ENCODE data around the gene SS18L1.

SS18L1 gene

DNA sequence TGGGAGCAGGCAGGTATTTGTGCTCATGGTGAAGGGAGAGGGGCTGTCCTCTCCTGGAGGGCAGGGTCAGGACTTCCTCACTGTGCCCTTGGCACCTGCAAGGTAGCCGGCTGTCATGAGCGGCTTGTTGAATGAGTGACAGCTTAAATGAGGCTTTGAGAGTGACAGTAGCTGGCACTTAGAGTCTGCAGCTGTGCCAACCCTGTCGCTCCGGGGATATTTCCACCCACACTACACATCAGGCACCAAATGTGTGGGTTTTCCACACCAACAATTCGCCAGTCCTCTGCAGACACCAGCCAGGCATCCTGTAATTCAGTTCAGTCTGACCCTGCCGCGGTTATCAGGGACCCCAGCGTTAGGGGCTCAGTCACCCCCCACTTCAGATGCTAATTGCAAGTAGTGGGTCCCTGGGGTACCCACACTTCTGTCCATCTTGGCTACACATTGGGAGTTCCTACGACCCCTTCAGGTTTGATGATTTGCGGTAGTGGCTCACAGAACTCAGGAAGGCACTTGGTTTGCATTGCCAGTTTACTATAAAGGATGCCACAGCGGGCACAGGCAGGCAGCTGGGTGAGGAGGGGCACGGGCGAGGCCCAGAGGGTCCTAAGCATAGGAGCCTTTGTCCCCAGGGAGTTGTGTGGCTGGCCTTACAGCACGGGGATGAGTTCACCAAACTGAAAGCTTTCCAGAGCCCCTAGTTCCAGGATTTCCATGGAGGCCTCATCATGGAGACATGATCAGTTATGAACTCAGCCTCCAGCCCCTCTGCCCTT is 48.4 kb downstream of the SS18L1 start:
- Histone ChIP-seq H3K36me3 (ENCODE audit: insufficient read depth, low read length) (peaks cover 18% of the 10 kb centered on the region; the same call in 1 of the 2 replicates), H3K27me3 (ENCODE audit: insufficient read depth, low read length) (no peaks in the 10 kb centered on the region), H3K27ac (ENCODE audit: low read depth, low read length) (no peak overlapping the region), H3K4me3 (ENCODE audit: low read length) (no peak overlapping the region), H3K9me3 (ENCODE audit: insufficient read depth, low read depth, low read length) (no peaks in the 10 kb centered on the region), H3K4me1 (ENCODE audit: insufficient read depth, low read length) (no peaks in the 10 kb centered on the region), H3K9ac (ENCODE audit: low read depth, low read length) (no peak overlapping the region)
- 93% methylated on average over 14 of the region's 14 CpGs for WGBS

DNA sequence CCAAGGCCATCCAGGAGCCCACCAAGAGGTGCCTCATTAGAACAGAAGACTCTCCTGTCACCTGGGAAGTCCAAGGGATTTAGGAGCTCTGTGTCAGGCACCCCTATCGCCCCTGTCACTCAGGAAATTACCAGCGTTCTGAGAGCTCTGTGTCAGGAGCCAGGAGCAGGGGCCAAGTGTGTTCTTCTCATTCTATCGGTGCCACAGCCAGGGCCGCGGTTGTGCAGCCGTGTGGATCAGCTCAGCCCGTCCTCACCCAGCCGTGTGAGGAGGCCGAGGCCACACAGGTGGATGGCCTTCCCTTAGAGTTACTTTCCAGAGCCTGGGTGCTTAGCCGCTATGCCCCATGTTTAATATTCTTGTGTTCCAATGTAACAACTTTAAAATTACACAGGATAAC is 49.1 kb downstream of the SS18L1 start:
- H3K36me3 ChIP-seq (ENCODE audit: insufficient read depth, low read length), result peaks cover 23% of the 10 kb centered on the region
- 93% methylated on average over 9 of the region's 10 CpGs for WGBS

DNA sequence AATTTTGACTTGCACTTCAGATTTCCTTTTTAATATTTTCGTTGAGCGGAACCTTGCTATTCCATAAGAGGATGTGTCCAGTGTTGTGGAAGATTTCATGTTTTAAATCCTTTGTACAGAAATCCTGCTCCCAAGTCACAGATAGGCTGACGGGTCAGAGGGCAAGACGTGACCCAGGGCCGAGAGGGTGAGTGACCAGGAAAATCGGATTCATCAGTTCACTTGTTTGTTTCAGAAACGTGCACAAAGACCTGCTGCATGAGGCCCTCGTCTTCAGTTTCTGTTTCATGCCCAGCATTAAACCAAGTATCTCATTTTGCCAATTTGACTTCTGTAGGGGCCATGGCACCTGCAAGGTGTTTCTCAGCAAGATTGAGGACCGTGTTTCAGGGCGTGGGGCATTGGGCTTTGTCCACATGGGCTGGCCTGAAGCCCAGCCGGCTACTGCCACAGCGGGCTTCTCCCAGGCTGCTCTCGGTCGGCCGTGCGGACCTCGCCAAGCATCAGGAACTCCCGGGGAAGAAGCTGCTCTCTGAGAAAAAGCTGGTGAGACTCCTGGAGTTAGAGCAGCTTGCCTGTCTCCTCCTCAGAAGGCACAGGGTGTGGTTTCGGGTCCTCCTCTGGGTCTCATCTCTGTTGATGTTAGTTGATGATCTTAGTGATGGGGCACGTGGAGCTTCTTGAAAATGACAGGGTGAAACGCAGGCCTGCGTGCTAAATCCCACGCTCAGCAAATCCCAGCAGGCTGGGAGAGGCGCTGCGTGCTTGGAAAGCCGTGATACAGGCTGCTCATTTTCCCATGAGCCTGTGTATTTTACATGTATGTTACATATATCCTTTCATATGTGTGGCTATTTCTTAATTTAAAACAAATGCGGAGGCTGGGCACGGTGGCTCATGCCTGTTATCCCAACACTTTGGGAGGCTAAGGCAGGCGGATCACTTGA is 49.8 kb downstream of the SS18L1 start:
- H3K36me3 ChIP-seq (ENCODE audit: insufficient read depth, low read length), result peaks cover 30% of the 10 kb centered on the region
- WGBS, result 93% methylated on average over 29 of the region's 29 CpGs
- no peaks in the 10 kb centered on the region for H3K9me3 ChIP-seq (ENCODE audit: insufficient read depth, low read depth, low read length)

More for the DNA sequence above, 49.1 kb downstream of the SS18L1 start:
- Histone ChIP-seq H3K9me3 (ENCODE audit: insufficient read depth, low read depth, low read length) (no peaks in the 10 kb centered on the region), H3K27ac (ENCODE audit: low read depth, low read length) (no peak overlapping the region), H3K4me1 (ENCODE audit: insufficient read depth, low read length) (no peaks in the 10 kb centered on the region), H3K9ac (ENCODE audit: low read depth, low read length) (no peak overlapping the region), H3K27me3 (ENCODE audit: insufficient read depth, low read length) (no peaks in the 10 kb centered on the region), H3K4me3 (ENCODE audit: low read length) (no peak overlapping the region)

DNA sequence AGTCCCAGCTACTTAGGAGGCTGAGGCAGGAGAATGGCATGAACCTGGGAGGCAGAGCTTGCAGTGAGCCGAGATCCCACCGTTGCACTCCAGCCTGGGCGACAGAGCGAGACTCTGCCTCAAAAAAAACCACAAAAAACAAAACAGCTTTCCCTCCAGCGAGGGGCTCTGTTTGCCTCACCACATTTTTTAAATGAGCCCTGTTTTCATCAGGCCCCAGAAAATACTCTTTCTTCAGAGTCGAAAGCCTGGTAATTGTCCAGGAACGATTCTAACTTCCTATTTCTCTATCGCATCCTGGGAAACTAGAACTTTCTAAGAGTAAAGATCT is 51.5 kb downstream of the SS18L1 start:
- no peaks in the 10 kb centered on the region for H3K4me1 ChIP-seq (ENCODE audit: insufficient read depth, low read length)
- no peaks in the 10 kb centered on the region for H3K27me3 ChIP-seq (ENCODE audit: insufficient read depth, low read length)
- H3K27ac ChIP-seq (ENCODE audit: low read depth, low read length), result no peak overlapping the region
- no peaks in the 10 kb centered on the region for H3K9me3 ChIP-seq (ENCODE audit: insufficient read depth, low read depth, low read length)
- 84% methylated on average over 7 of the region's 8 CpGs for WGBS
- H3K36me3 ChIP-seq (ENCODE audit: insufficient read depth, low read length), result peaks cover 35% of the 10 kb centered on the region
- no peak overlapping the region for H3K9ac ChIP-seq (ENCODE audit: low read depth, low read length)
- no peak overlapping the region for H3K4me3 ChIP-seq (ENCODE audit: low read length)

More for the DNA sequence above, 49.8 kb downstream of the SS18L1 start:
- Histone ChIP-seq H3K27ac (ENCODE audit: low read depth, low read length) (no peak overlapping the region), H3K4me3 (ENCODE audit: low read length) (no peak overlapping the region), H3K27me3 (ENCODE audit: insufficient read depth, low read length) (no peaks in the 10 kb centered on the region), H3K9ac (ENCODE audit: low read depth, low read length) (no peak overlapping the region), H3K4me1 (ENCODE audit: insufficient read depth, low read length) (no peaks in the 10 kb centered on the region)

DNA sequence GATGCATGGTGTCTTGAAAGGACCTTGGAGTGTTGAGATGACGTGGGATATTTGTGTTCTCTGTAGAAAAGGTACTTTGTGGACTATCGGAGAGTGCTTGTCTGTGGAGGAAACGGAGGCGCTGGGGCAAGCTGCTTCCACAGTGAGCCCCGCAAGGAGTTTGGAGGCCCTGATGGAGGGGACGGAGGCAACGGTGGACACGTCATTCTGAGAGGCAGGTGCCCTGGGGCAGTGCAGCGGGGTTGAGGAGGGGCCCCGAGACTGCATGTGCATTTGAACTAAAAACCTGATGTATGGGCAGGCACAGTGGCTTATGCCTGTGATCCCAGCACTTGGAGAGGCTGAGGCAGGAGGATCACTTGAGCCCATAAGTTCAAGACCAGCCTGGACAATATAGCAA is 52.2 kb downstream of the SS18L1 start:
- Histone ChIP-seq H3K9ac (ENCODE audit: low read depth, low read length) (no peak overlapping the region), H3K27me3 (ENCODE audit: insufficient read depth, low read length) (no peaks in the 10 kb centered on the region), H3K4me1 (ENCODE audit: insufficient read depth, low read length) (no peaks in the 10 kb centered on the region), H3K36me3 (ENCODE audit: insufficient read depth, low read length) (peaks cover 38% of the 10 kb centered on the region), H3K27ac (ENCODE audit: low read depth, low read length) (no peak overlapping the region), H3K4me3 (ENCODE audit: low read length) (no peak overlapping the region), H3K9me3 (ENCODE audit: insufficient read depth, low read depth, low read length) (no peaks in the 10 kb centered on the region)
- WGBS, result 96% methylated on average over 10 of the region's 10 CpGs

DNA sequence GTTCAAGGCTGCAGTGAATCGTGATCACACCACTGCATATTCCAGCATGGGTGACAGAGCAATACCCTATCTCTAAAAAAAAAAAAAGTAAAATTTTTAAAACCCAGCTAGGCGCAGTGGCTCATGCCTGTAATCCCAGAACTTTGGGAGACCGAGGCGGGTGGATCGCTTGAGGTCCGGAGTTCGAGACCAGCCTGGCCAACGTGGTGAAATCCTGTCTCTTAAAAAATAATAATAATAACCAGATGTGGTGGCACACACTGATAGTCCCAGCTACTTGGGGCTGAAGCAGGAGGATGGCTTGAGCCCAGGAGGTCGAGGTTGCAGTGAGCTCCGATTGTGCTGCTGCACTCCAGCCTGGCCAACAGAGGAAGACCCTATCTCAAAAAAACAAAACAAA is 52.7 kb downstream of the SS18L1 start:
- H3K27ac ChIP-seq (ENCODE audit: low read depth, low read length), result no peak overlapping the region
- peaks cover 42% of the 10 kb centered on the region for H3K36me3 ChIP-seq (ENCODE audit: insufficient read depth, low read length)
- H3K27me3 ChIP-seq (ENCODE audit: insufficient read depth, low read length), result no peaks in the 10 kb centered on the region
- no peaks in the 10 kb centered on the region for H3K9me3 ChIP-seq (ENCODE audit: insufficient read depth, low read depth, low read length)
- H3K4me3 ChIP-seq (ENCODE audit: low read length), result no peak overlapping the region
- H3K4me1 ChIP-seq (ENCODE audit: insufficient read depth, low read length), result no peaks in the 10 kb centered on the region
- WGBS, result 96% methylated on average over 10 of the region's 10 CpGs
- no peak overlapping the region for H3K9ac ChIP-seq (ENCODE audit: low read depth, low read length)

DNA sequence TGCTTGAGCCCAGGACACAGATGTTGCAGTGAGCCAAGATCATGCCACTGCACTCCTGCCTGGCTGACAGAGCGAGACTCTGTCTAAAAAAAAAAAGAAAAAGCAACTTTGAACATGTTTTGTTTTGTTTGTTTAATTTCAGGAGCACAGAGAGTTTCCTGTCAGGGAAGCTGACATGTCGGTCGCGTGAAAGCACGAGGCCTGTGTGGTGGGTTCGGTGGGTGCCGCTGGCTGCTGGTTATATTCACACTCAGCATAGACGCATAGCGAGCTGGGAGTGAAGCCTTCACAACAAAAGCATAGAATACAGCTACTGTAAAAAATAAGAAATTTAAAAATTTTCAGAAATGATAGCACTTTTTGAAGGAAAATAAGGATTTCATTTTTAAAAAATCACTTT is 53.7 kb downstream of the SS18L1 start:
- WGBS, result 89% methylated on average over 9 of the region's 9 CpGs
- Histone ChIP-seq H3K27ac (ENCODE audit: low read depth, low read length) (no peak overlapping the region), H3K36me3 (ENCODE audit: insufficient read depth, low read length) (peaks cover 51% of the 10 kb centered on the region)

DNA sequence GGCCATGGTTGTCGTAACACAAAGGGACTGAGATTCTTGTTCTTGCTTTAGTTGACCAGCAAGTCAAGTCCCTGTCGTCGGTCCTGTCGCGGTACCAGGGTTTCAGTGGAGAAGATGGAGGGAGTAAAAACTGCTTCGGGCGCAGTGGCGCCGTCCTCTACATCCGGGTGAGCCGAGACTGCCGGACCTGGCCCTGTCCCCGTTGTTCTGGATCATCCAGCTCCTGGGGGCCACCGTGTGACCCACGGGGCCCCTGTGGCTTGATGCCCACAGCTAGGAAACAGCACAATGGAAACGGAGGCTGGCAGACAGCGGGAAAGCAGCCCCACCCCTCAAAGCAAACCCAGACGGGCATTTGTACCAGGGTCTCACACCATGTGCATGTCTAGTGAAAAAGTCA is 54.2 kb downstream of the SS18L1 start:
- H3K9ac ChIP-seq (ENCODE audit: low read depth, low read length), result no peak overlapping the region
- no peaks in the 10 kb centered on the region for H3K27me3 ChIP-seq (ENCODE audit: insufficient read depth, low read length)
- no peak overlapping the region for H3K27ac ChIP-seq (ENCODE audit: low read depth, low read length)
- WGBS, result 96% methylated on average over 18 of the region's 18 CpGs
- no peaks in the 10 kb centered on the region for H3K4me1 ChIP-seq (ENCODE audit: insufficient read depth, low read length)
- H3K36me3 ChIP-seq (ENCODE audit: insufficient read depth, low read length), result peaks cover 52% of the 10 kb centered on the region
- H3K9me3 ChIP-seq (ENCODE audit: insufficient read depth, low read depth, low read length), result no peaks in the 10 kb centered on the region
- no peak overlapping the region for H3K4me3 ChIP-seq (ENCODE audit: low read length)

More for the DNA sequence above, 53.7 kb downstream of the SS18L1 start:
- no peaks in the 10 kb centered on the region for H3K9me3 ChIP-seq (ENCODE audit: insufficient read depth, low read depth, low read length)
- no peak overlapping the region for H3K9ac ChIP-seq (ENCODE audit: low read depth, low read length)
- no peaks in the 10 kb centered on the region for H3K4me1 ChIP-seq (ENCODE audit: insufficient read depth, low read length)
- H3K4me3 ChIP-seq (ENCODE audit: low read length), result no peak overlapping the region
- H3K27me3 ChIP-seq (ENCODE audit: insufficient read depth, low read length), result no peaks in the 10 kb centered on the region

DNA sequence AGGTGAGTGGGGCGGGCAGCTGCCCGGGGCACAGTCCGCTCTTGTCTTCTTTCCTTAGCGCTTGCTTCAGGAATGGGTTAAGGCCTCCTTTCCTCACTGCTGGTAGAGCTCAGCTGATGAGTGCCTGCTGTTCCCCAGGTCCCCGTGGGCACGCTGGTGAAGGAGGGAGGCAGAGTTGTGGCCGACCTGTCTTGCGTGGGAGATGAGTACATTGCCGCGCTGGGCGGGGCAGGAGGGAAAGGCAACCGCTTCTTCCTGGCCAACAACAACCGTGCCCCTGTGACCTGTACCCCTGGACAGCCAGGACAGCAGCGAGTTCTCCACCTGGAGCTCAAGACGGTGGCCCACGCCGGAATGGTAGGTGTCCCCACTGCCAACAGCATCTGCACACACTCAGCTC is 54.9 kb downstream of the SS18L1 start:
- Histone ChIP-seq H3K9ac (ENCODE audit: low read depth, low read length) (no peak overlapping the region), H3K9me3 (ENCODE audit: insufficient read depth, low read depth, low read length) (no peaks in the 10 kb centered on the region), H3K4me3 (ENCODE audit: low read length) (no peak overlapping the region), H3K27ac (ENCODE audit: low read depth, low read length) (no peak overlapping the region), H3K27me3 (ENCODE audit: insufficient read depth, low read length) (no peaks in the 10 kb centered on the region), H3K4me1 (ENCODE audit: insufficient read depth, low read length) (no peaks in the 10 kb centered on the region), H3K36me3 (ENCODE audit: insufficient read depth, low read length) (peaks cover 54% of the 10 kb centered on the region)
- 96% methylated on average over 17 of the region's 17 CpGs for WGBS

DNA sequence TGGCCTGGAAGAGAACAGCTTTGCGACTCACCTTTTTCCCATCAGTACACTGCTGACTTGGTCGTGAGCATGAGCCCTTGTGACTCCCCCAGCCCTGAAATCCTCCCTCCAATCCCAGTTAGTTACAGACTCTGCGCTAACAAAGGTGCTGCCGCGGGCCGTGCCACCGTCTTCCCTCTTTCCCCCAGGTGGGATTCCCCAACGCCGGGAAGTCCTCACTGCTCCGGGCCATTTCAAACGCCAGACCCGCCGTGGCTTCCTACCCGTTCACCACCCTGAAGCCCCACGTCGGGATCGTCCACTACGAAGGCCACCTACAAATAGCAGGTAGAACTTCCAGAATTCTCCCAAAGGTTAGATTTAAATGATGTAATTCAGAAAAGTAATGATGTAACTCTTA is 55.4 kb downstream of the SS18L1 start:
- Histone ChIP-seq H3K36me3 (ENCODE audit: insufficient read depth, low read length) (peaks cover 52% of the 10 kb centered on the region), H3K9me3 (ENCODE audit: insufficient read depth, low read depth, low read length) (no peaks in the 10 kb centered on the region), H3K4me3 (ENCODE audit: low read length) (no peak overlapping the region), H3K4me1 (ENCODE audit: insufficient read depth, low read length) (no peaks in the 10 kb centered on the region), H3K27me3 (ENCODE audit: insufficient read depth, low read length) (no peaks in the 10 kb centered on the region), H3K9ac (ENCODE audit: low read depth, low read length) (no peak overlapping the region), H3K27ac (ENCODE audit: low read depth, low read length) (no peak overlapping the region)
- 95% methylated on average over 18 of the region's 18 CpGs for WGBS

DNA sequence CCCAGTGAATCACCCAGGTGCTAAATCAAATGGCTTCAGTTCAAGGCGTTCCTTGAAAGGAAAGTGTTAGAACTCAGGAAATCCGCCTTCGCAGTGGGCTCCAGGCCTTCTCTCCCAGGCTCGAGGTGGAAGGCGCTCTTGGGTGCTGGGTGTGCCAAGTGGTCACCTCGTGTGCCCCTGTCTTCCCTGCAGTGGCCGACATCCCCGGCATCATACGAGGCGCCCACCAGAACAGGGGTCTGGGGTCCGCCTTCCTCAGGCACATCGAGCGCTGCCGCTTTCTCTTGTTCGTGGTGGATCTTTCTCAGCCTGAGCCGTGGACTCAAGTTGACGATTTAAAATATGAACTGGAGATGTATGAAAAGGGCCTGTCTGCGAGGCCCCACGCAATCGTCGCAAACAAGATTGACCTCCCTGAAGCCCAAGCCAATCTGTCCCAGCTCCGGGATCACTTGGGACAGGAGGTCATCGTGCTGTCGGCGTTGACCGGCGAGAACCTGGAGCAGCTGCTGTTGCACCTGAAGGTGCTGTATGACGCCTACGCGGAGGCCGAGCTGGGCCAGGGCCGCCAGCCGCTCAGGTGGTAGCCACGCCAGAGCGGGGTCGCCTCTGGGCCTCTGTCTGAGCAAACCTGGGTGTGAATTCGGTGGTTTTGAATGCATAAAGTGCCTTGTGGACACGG is 57.1 kb downstream of the SS18L1 start:
- no peak overlapping the region for H3K9ac ChIP-seq (ENCODE audit: low read depth, low read length)
- H3K4me1 ChIP-seq (ENCODE audit: insufficient read depth, low read length), result no peaks in the 10 kb centered on the region
- no peaks in the 10 kb centered on the region for H3K27me3 ChIP-seq (ENCODE audit: insufficient read depth, low read length)
- no peak overlapping the region for H3K4me3 ChIP-seq (ENCODE audit: low read length)
- WGBS, result 94% methylated on average over 38 of the region's 38 CpGs
- no peak overlapping the region for H3K27ac ChIP-seq (ENCODE audit: low read depth, low read length)
- H3K36me3 ChIP-seq (ENCODE audit: insufficient read depth, low read length), result peaks cover 52% of the 10 kb centered on the region
- no peaks in the 10 kb centered on the region for H3K9me3 ChIP-seq (ENCODE audit: insufficient read depth, low read depth, low read length)
